PC-3 (cell line): Measurements from ENCODE around the gene OR10J1. TPM values are rescaled to one million over a fixed set of nuclear protein-coding genes. Genes with fewer than 3 reads are reported as not detected.

Experiments
- ATAC-seq: fragments of 200-7000 bp; cut with Tn5 transposase; 2 replicates; pipeline ENCODE4 v1.9.1; 2020; ENCODE audit warnings: mild to moderate bottlenecking, moderate library complexity
- BruUV-seq: library from RNA; stranded (reverse); fragments of 400-500 nt; replicated peaks from 2 replicates; lab custom pipeline; 2021; lab: Mats Ljungman, UMichigan
- CTCF ChIA-PET: fragments of 300-600 bp; sonication (Branson Sonifier 250); formaldehyde crosslinking; loops from one replicate; lab custom pipeline; 2022; ENCODE audit warnings: antibody characterized with exemption; lab: Charles Lee
- POLR2A ChIA-PET: fragments of 300-600 bp; sonication (Branson Sonifier 250); formaldehyde crosslinking; loops from one replicate; lab custom pipeline; 2022; ENCODE audit warnings: antibody characterized with exemption; ENCODE audit not compliant: unreplicated experiment; lab: Charles Lee
- DNase-seq: peaks from one replicate; pipeline ENCODE4 v3.0.0-alpha.2; 2015
- H2AFZ ChIP-seq: fragments of 300-600 bp; sonication (generic); 2 replicates; pipeline ENCODE4 v1.6.0; 2016; ENCODE audit warnings: antibody characterized with exemption, low read length
- H3F3A ChIP-seq: fragments of 300-600 bp; sonication (generic); one replicate; pipeline ENCODE4 v1.6.0; 2017; ENCODE audit warnings: antibody characterized with exemption, low read length, control low read depth, mild to moderate bottlenecking; ENCODE audit not compliant: unreplicated experiment
- H3K27ac ChIP-seq: fragments of 300-600 bp; sonication (generic); 2 replicates; pipeline ENCODE4 v1.5.1; 2016; ENCODE audit warnings: mild to moderate bottlenecking, low read length
- H3K27me3 ChIP-seq: fragments of 300-600 bp; sonication (generic); 2 replicates; pipeline ENCODE4 v1.6.1; 2016; ENCODE audit warnings: low read length, mixed read lengths
- H3K36me3 ChIP-seq: fragments of 300-600 bp; sonication (generic); 2 replicates; pipeline ENCODE4 v1.6.1; 2016; ENCODE audit warnings: low read depth, mixed run types, low read length, mixed read lengths
- H3K4me1 ChIP-seq: fragments of 300-600 bp; sonication (generic); 2 replicates; pipeline ENCODE4 v1.5.1; 2016; ENCODE audit warnings: low read length; ENCODE audit not compliant: insufficient read depth
- H3K4me2 ChIP-seq: fragments of 300-600 bp; sonication (generic); 2 replicates; pipeline ENCODE4 v1.6.0; 2016; ENCODE audit warnings: low read length
- H3K4me3 ChIP-seq: fragments of 300-600 bp; sonication (generic); 2 replicates; pipeline ENCODE4 v1.5.1; 2016; ENCODE audit warnings: mild to moderate bottlenecking, low read length, mixed read lengths
- H3K79me2 ChIP-seq: fragments of 300-600 bp; sonication (generic); 2 replicates; pipeline ENCODE4 v1.6.1; 2017; ENCODE audit warnings: low read length, mixed read lengths
- H3K9ac ChIP-seq: fragments of 300-600 bp; sonication (generic); 2 replicates; pipeline ENCODE4 v1.6.0; 2016; ENCODE audit warnings: mild to moderate bottlenecking, low read length
- H3K9me2 ChIP-seq: fragments of 300-600 bp; sonication (generic); replicated peaks from 2 replicates; pipeline ENCODE4 v1.6.1; 2016; ENCODE audit warnings: mixed run types, low read length, mixed read lengths
- H3K9me3 ChIP-seq: fragments of 300-600 bp; sonication (generic); 2 replicates; pipeline ENCODE4 v1.6.1; 2016; ENCODE audit warnings: low read length, mixed read lengths
- H4K20me1 ChIP-seq: fragments of 300-600 bp; sonication (generic); 2 replicates; pipeline ENCODE4 v1.6.1; 2016; ENCODE audit warnings: low read length, mixed read lengths
- CTCF ChIP-seq: fragments of 300-600 bp; sonication (generic); conservative IDR thresholded peaks from 2 replicates; pipeline ENCODE4 v1.5.1; 2017; ENCODE audit warnings: antibody characterized with exemption, low read depth, mild to moderate bottlenecking, low read length
- EZH2 ChIP-seq: fragments of 300-600 bp; sonication (generic); IDR thresholded peaks from one replicate; pipeline ENCODE4 v1.6.1; 2017; ENCODE audit warnings: antibody characterized with exemption, mild to moderate bottlenecking, low read length; ENCODE audit not compliant: unreplicated experiment
- EZH2phosphoT487 ChIP-seq: fragments of 300-600 bp; sonication (generic); IDR thresholded peaks from 2 replicates; pipeline ENCODE4 v1.6.1; 2018; ENCODE audit warnings: mild to moderate bottlenecking, antibody characterized with exemption, low read length, borderline replicate concordance
- intact Hi-C: fragments of 100-400 bp; cut with micrococcal nuclease; formaldehyde crosslinking; loops from 2 replicates; pipeline ENCODE4 v1.9.0; 2023
- total RNA-seq: library from RNA; depleted of rRNA; stranded (reverse); fragments of >200 nt; gene quantifications from 2 replicates; pipeline ENCODE4 v1.2.3, GENCODE V29; 2014; rRNA removed

OR10J1 gene
- total RNA-seq, 1 experiment from 2014 or later = not detected

GRCh38 chr1:159474926-159475325, 35.4 kb downstream of the OR10J1 start:
- Histone ChIP-seq H3K27me3 (peaks cover 34% of the 10 kb centered on the region), H3F3A (no peaks in the 10 kb centered on the region), H4K20me1 (no peaks in the 10 kb centered on the region), H3K9me2 (no peaks in the 10 kb centered on the region), H3K79me2 (no peaks in the 10 kb centered on the region), H3K4me1 (no peaks in the 10 kb centered on the region), H3K27ac (no peak overlapping the region), H3K36me3 (no peaks in the 10 kb centered on the region), H3K9me3 (no peaks in the 10 kb centered on the region), H2AFZ (no peak overlapping the region), H3K4me2 (no peak overlapping the region), H3K4me3 (no peak overlapping the region), H3K9ac (no peak overlapping the region)
- DNase-seq = no peak
- CTCF ChIA-PET = no interaction called here
- ATAC-seq = no peak
- POLR2A ChIA-PET = no interaction called here
- intact Hi-C loops = no loop called here
- no peak for TF ChIP-seq EZH2phosphoT487
- no peak for TF ChIP-seq CTCF
- TF ChIP-seq EZH2 = no peak
- no TSS peak for BruUV-seq

- POLR2A ChIA-PET = no interaction called here
- ATAC-seq = no peak
- Histone ChIP-seq H3K4me1 (no peaks in the 10 kb centered on the region), H3K79me2 (no peaks in the 10 kb centered on the region), H3K9ac (no peak overlapping the region), H3K27ac (no peak overlapping the region), H3K9me3 (no peaks in the 10 kb centered on the region), H3K4me3 (no peak overlapping the region), H3K36me3 (no peaks in the 10 kb centered on the region), H3F3A (no peaks in the 10 kb centered on the region), H3K27me3 (peaks cover 9% of the 10 kb centered on the region), H3K9me2 (no peaks in the 10 kb centered on the region), H2AFZ (no peak overlapping the region), H3K4me2 (no peak overlapping the region), H4K20me1 (no peaks in the 10 kb centered on the region)
- TF ChIP-seq CTCF = no peak
- no peak for TF ChIP-seq EZH2
- no peak for TF ChIP-seq EZH2phosphoT487
- intact Hi-C loops = no loop called here
- CTCF ChIA-PET = no interaction called here
- DNase-seq = no peak
- no TSS peak for BruUV-seq
Measured at GRCh38 chr1:159483501-159483900, 44.0 kb downstream of the OR10J1 start.

Other genes with a start within 250 kb of the OR10J1 start
- gene ACKR1, start 234.8 kb upstream of the OR10J1 start, total RNA-seq = not detected in 2 replicates
- gene FCER1A, start 137.4 kb upstream of the OR10J1 start, total RNA-seq = not detected in 2 replicates
- not detected in 2 replicates for gene OR10J4, start 7.5 kb upstream of the OR10J1 start, total RNA-seq
- not detected in 2 replicates for gene OR10J5, start 96.3 kb downstream of the OR10J1 start, total RNA-seq
- not detected in 2 replicates for gene APCS, start 148.1 kb downstream of the OR10J1 start, total RNA-seq